PFSK-1 (cell line): Measurements from ENCODE around the gene SCUBE2.

ENCODE experiments used
- FOXP2 ChIP-seq: optimal IDR thresholded peaks from 2 replicates; pipeline ENCODE3; 2011; ENCODE audit warnings: borderline replicate concordance, control low read depth, inconsistent platforms; ENCODE audit not compliant: insufficient read depth; ENCODE audit errors: extremely low read length, extremely low read depth
- POLR2AphosphoS5 ChIP-seq: IDR thresholded peaks from 2 replicates; pipeline ENCODE4 v1.6.1; 2012; ENCODE audit warnings: low read depth, mild to moderate bottlenecking, control low read depth, low read length, moderate library complexity
- SIN3A ChIP-seq: IDR thresholded peaks from 2 replicates; pipeline ENCODE4 v1.6.1; 2012; ENCODE audit warnings: mild to moderate bottlenecking, low read length, moderate library complexity, borderline replicate concordance; ENCODE audit not compliant: insufficient read depth
- TAF1 ChIP-seq: IDR thresholded peaks from 2 replicates; pipeline ENCODE4 v1.6.1; 2012; ENCODE audit warnings: low read length, control low read depth, borderline replicate concordance; ENCODE audit not compliant: insufficient read depth
- TF ChIP-seq, protein P1 (sequence below), 2 experiments: IDR thresholded peaks; 2 replicates each; pipeline versions ENCODE4 v1.6.1 to v1.8.0; 2011 to 2012; ENCODE audit warnings: low read depth in 2 of 2, low read length in 2 of 2, control low read depth in 1 of 2, inconsistent platforms in 1 of 2, mild to moderate bottlenecking in 1 of 2, moderate library complexity in 1 of 2; ENCODE audit not compliant: insufficient read depth in 1 of 2

SCUBE2 gene

DNA sequence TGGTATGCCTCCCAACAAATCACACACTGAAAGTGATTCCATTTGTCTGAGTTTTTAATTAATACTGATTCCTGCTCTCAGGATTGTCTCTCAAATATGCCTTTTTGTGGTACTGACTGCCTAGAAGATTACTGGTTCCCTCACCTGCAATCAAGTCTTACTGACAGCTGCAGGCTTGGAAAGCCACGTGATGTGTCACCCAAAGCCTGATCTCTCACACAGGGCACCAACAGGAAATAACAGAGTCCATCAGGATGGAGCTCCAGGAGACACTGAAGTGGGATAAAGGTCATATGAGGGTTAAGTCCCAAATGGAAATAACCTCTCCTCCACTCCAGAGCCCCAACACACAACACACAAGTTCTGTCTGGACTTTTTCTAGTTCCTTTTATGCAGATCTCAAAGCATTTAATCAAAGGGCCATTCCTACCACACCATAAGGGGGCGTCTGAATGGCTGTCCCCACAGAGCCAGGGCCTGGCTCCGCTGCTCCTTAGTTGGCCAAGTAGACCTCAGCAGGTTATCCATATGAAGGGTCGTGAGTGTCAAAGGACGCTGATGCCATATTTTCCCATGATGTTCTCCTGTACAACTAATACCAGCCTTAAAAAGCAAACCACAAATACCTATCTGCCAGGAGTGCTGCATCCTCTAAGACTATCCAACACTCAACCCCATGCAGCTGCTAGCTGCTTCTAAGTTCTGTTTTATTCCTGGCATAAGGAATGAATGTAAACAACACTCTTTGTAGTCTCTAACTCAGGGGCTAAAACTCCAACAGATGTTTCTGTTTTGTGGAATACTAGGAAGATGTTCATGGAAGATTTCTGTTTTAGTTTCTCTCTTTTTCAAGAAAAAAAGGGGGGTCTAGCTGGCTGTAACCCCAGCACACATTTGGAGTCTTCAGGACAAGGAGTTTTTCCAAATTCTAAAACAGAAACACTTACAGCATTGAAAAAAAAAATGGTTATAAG is 13.0 kb downstream of the SCUBE2 start:
- TF ChIP-seq, protein P1, sequence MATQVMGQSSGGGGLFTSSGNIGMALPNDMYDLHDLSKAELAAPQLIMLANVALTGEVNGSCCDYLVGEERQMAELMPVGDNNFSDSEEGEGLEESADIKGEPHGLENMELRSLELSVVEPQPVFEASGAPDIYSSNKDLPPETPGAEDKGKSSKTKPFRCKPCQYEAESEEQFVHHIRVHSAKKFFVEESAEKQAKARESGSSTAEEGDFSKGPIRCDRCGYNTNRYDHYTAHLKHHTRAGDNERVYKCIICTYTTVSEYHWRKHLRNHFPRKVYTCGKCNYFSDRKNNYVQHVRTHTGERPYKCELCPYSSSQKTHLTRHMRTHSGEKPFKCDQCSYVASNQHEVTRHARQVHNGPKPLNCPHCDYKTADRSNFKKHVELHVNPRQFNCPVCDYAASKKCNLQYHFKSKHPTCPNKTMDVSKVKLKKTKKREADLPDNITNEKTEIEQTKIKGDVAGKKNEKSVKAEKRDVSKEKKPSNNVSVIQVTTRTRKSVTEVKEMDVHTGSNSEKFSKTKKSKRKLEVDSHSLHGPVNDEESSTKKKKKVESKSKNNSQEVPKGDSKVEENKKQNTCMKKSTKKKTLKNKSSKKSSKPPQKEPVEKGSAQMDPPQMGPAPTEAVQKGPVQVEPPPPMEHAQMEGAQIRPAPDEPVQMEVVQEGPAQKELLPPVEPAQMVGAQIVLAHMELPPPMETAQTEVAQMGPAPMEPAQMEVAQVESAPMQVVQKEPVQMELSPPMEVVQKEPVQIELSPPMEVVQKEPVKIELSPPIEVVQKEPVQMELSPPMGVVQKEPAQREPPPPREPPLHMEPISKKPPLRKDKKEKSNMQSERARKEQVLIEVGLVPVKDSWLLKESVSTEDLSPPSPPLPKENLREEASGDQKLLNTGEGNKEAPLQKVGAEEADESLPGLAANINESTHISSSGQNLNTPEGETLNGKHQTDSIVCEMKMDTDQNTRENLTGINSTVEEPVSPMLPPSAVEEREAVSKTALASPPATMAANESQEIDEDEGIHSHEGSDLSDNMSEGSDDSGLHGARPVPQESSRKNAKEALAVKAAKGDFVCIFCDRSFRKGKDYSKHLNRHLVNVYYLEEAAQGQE (IDR thresholded peaks at IDR 0.05; ENCODE audit: insufficient read depth in 1 of 2, low read depth in 2 of 2, low read length in 2 of 2) = no peak
- no peak for TF ChIP-seq POLR2AphosphoS5
- TF ChIP-seq TAF1 = no peak
- no peak for TF ChIP-seq FOXP2
- TF ChIP-seq SIN3A = no peak

DNA sequence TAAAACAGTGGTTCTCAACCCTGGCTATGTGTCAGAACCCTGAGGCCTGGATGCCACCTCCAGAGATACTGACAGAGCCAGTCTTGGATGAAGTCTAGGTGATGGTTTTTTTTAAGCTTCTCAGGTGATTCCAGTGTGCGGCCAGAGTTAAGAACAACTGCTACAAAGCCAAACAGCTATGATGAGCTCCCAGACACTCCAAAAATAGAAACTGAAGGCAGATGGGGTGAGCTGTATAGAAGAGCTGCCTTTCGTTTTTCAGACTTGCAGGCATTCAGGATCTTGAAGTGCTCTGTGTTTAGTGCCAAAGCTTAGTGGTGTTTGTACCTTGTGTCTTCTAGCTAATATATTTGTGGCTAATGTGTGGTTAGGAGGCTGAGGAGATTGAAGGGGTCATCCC is 14.2 kb downstream of the SCUBE2 start:
- TF ChIP-seq, protein P1 (IDR thresholded peaks at IDR 0.05; ENCODE audit: insufficient read depth in 1 of 2, low read depth in 2 of 2, low read length in 2 of 2) = no peak
- no peak for TF ChIP-seq FOXP2
- no peak for TF ChIP-seq TAF1
- TF ChIP-seq SIN3A = no peak
- TF ChIP-seq POLR2AphosphoS5 = no peak

DNA sequence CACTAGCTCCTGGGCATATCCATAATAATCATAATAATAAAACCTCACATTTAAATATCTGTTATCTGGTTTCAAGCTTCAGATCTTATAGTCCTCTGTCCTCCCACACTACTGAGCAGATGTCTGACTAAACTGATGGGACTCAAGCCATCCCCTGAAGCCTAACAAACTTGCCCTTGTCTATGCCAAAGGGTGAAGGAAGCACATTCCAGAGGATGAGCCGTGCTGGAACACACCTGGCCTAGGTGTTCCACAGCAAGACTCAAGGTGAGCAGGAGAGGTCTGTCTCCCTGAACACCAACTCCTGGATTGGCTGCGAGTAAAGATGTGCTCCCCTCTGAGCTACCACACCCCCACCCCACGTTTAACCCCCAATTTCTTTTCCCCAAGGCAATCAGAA is 14.7 kb downstream of the SCUBE2 start:
- TF ChIP-seq POLR2AphosphoS5 (no peak), SIN3A (no peak), TAF1 (no peak), FOXP2 (no peak)
- TF ChIP-seq, protein P1 (IDR thresholded peaks at IDR 0.05; ENCODE audit: insufficient read depth in 1 of 2, low read depth in 2 of 2, low read length in 2 of 2) = no peak

DNA sequence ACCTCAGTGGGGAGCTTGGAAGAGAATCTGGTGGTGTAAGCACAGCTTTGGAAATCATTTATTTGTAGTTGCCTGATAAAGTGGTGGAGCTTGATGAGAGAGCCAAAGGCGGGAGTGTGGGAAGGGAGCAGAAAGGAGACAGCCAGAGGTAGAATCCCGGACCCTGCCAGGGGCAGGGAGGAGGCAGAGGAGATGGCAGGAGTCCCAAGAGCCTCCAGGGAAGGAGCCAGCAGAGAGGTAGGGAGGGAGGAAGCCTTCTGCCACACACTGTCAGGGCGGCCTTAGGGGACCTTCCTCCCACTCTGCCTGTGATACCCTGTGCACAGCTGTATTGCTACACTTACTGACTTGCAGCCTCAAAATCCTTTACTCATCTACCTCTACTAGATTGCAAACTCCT is 15.4 kb downstream of the SCUBE2 start:
- TF ChIP-seq TAF1 = no peak
- TF ChIP-seq SIN3A = no peak
- TF ChIP-seq FOXP2 = no peak
- TF ChIP-seq, protein P1 (IDR thresholded peaks at IDR 0.05; ENCODE audit: insufficient read depth in 1 of 2, low read depth in 2 of 2, low read length in 2 of 2) = no peak
- TF ChIP-seq POLR2AphosphoS5 = no peak
